A673 (cell line): ENCODE data around the gene ZNF205. TPM values are rescaled to one million over a fixed set of nuclear protein-coding genes. Genes with fewer than 3 reads are reported as not detected.

Experiments
- BruUV-seq: library from RNA; stranded (reverse); fragments of 400-500 nt; replicated peaks from 2 replicates; lab custom pipeline; 2021; lab: Mats Ljungman, UMichigan
- CTCF ChIA-PET: fragments of 300-600 bp; sonication (Branson Sonifier 250); formaldehyde crosslinking; loops from one replicate; lab custom pipeline; 2022; ENCODE audit warnings: antibody characterized with exemption; lab: Charles Lee
- POLR2A ChIA-PET: fragments of 300-600 bp; sonication (Branson Sonifier 250); formaldehyde crosslinking; loops from one replicate; lab custom pipeline; 2022; ENCODE audit warnings: antibody characterized with exemption; ENCODE audit not compliant: low non-redundant PET; lab: Charles Lee
- DNase-seq: peaks from one replicate; pipeline ENCODE4 v3.0.0-alpha.2; 2015; ENCODE audit warnings: low spot score
- H3K27ac ChIP-seq: fragments of 200-600 bp; sonication (generic); 2 replicates; pipeline ENCODE4 v1.5.1; 2016; ENCODE audit warnings: mixed run types, low read depth, mild to moderate bottlenecking, mixed read lengths, antibody characterized with exemption, low read length; ENCODE audit not compliant: poor library complexity, severe bottlenecking
- H3K27me3 ChIP-seq: fragments of 200-600 bp; sonication (generic); replicated peaks from 2 replicates; pipeline ENCODE4 v1.6.1; 2017; ENCODE audit warnings: mixed run types, low read depth, mild to moderate bottlenecking, mixed read lengths, antibody characterized with exemption, low read length; ENCODE audit not compliant: insufficient read depth, poor library complexity
- H3K36me3 ChIP-seq: fragments of 200-600 bp; sonication (generic); 2 replicates; pipeline ENCODE4 v1.6.1; 2016; ENCODE audit warnings: mixed run types, mild to moderate bottlenecking, mixed read lengths, antibody characterized with exemption, low read length; ENCODE audit not compliant: insufficient read depth, poor library complexity, severe bottlenecking
- H3K4me1 ChIP-seq: fragments of 200-600 bp; sonication (generic); 2 replicates; pipeline ENCODE4 v1.6.1; 2017; ENCODE audit warnings: mixed run types, mild to moderate bottlenecking, mixed read lengths, antibody characterized with exemption, low read length; ENCODE audit not compliant: insufficient read depth, poor library complexity, severe bottlenecking
- H3K4me3 ChIP-seq: fragments of 200-600 bp; sonication (generic); 2 replicates; pipeline ENCODE4 v1.5.1; 2016; ENCODE audit warnings: low read depth, mixed run types, mild to moderate bottlenecking, mixed read lengths, low read length; ENCODE audit not compliant: poor library complexity, severe bottlenecking
- H3K9me3 ChIP-seq: fragments of 200-600 bp; sonication (generic); 2 replicates; pipeline ENCODE4 v1.6.1; 2016; ENCODE audit warnings: mixed run types, low read depth, mild to moderate bottlenecking, mixed read lengths, antibody characterized with exemption, low read length; ENCODE audit not compliant: poor library complexity, severe bottlenecking
- EZH2 ChIP-seq: fragments of 200-600 bp; sonication (generic); IDR thresholded peaks from 2 replicates; pipeline ENCODE4 v1.6.1; 2017; ENCODE audit warnings: borderline replicate concordance, low read depth, mild to moderate bottlenecking, mixed read lengths, antibody characterized with exemption, low read length; ENCODE audit not compliant: poor library complexity, severe bottlenecking
- intact Hi-C: fragments of 100-400 bp; cut with micrococcal nuclease; formaldehyde crosslinking; loops from one replicate; pipeline ENCODE4 v1.10.0; 2022; ENCODE audit not compliant: unreplicated experiment
- total RNA-seq: library from RNA; stranded (reverse); gene quantifications from 2 replicates; pipeline ENCODE4 v1.2.3, GENCODE V29; 2021
- TF ChIP-seq, protein P1 (sequence below): fragments of 300-800, 200-600 bp; sonication (generic); conservative IDR thresholded peaks from 2 replicates; pipeline ENCODE4 v1.5.1; 2017; ENCODE audit warnings: low read depth, mild to moderate bottlenecking, antibody characterized with exemption, low read length, moderate library complexity, mixed read lengths

ZNF205 gene
- total RNA-seq, 1 experiment from 2014 or later, result 19.0 TPM

DNA sequence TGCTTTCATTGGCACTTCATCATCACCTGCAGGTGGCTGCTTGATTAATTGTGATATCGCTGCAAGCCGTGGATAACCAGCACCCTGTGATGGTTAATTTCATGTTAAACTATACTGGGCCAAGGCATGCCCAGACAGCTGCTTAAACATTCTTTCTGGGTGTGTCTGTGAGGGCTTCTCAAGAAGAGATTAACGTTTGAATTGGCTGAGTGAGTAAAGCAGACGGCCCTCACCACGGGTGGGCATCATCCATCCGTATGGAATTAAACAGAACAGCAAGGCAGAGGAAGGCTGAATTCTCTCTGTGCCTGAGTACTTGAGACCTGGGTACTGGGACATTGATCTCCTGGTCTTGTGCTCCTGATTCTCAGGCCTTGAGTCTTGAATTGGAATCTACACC lies 15.4 kb downstream of the ZNF205 start:
- Histone ChIP-seq H3K36me3 (peaks cover 3% of the 10 kb centered on the region), H3K4me1 (peaks cover 7% of the 10 kb centered on the region), H3K27me3 (no peaks in the 10 kb centered on the region), H3K4me3 (no peak overlapping the region), H3K9me3 (no peaks in the 10 kb centered on the region), H3K27ac (no peak overlapping the region)
- no TSS peak for BruUV-seq
- CTCF ChIA-PET, result no interaction called here
- TF ChIP-seq, protein P1, sequence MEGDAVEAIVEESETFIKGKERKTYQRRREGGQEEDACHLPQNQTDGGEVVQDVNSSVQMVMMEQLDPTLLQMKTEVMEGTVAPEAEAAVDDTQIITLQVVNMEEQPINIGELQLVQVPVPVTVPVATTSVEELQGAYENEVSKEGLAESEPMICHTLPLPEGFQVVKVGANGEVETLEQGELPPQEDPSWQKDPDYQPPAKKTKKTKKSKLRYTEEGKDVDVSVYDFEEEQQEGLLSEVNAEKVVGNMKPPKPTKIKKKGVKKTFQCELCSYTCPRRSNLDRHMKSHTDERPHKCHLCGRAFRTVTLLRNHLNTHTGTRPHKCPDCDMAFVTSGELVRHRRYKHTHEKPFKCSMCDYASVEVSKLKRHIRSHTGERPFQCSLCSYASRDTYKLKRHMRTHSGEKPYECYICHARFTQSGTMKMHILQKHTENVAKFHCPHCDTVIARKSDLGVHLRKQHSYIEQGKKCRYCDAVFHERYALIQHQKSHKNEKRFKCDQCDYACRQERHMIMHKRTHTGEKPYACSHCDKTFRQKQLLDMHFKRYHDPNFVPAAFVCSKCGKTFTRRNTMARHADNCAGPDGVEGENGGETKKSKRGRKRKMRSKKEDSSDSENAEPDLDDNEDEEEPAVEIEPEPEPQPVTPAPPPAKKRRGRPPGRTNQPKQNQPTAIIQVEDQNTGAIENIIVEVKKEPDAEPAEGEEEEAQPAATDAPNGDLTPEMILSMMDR, result no peak
- TF ChIP-seq EZH2, result no peak
- intact Hi-C loops, result loop anchor here (5.0 kb wide), 1 partner anchor 65 kb away; no protein-coding TSS in a partner anchor
- POLR2A ChIA-PET, result interaction anchor here (0.6 kb wide), 1 partner anchor 1118 kb away, joined by 5 read pairs; no protein-coding TSS in a partner anchor
- DNase-seq, result peak; percentile 29

DNA sequence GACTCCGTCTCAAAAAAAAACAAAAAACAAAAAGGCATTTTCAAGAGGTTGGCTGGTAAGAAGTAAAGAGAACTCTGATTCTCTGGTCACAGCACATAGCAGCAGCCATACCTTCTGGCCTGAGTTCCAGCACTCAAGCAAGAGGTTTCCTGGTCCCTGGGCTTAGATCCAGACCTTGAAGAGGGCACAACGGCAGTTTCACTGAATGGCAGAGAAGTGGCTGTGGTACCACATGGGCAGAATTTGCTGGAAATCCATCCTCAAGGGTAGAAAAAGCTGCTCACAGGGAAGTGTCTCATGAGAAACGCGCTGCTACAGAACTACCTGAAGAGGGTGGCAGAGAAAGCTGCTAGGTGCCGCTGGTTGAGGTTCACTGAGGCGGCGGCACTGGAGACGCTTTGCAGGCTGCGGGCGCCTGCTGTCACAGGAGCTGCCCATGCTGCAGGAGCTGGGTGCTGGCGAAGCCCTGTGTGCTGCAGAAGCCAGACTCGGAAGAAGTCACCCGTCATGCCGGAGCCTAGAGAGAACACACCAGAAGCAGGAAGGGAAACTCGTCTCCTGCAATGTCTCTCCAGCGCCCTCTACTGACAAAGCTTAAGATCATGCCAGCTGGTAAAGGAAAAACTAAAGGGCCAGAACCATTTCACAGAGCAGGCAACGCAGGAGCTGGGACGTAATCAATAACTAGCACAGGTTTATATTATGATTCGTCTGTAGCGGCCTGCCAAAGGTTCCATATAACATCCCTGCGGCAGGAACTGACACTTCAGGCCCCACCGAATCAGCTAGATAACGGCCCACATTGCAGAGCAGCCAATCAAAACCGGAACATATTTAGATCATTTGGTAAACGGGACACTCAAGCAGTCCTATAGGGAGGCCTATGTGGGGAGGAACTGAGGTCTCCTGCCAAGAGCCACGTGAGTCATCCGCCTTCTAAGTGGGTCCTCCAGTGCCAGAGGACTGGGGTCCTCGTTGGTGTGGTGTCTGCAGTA lies 17.0 kb downstream of the ZNF205 start:
- intact Hi-C loops, result loop anchor here (5.0 kb wide), 1 partner anchor 67 kb away; no protein-coding TSS in a partner anchor
- no peaks in the 10 kb centered on the region for H3K27me3 ChIP-seq
- H3K9me3 ChIP-seq, result no peaks in the 10 kb centered on the region
- peaks cover 7% of the 10 kb centered on the region for H3K4me1 ChIP-seq
- H3K36me3 ChIP-seq, result peaks cover 3% of the 10 kb centered on the region
- peak overlapping the region; percentile 51 for H3K27ac ChIP-seq
- no peak for TF ChIP-seq EZH2
- TF ChIP-seq, protein P1, result peak; percentile 94
- peak; percentile 90 for DNase-seq
- POLR2A ChIA-PET, result no interaction called here
- peak overlapping the region; percentile 38 for H3K4me3 ChIP-seq
- BruUV-seq, result no TSS peak
- CTCF ChIA-PET, result interaction anchor here (0.6 to 2.0 kb wide), 15 partner anchors 15 to 743 kb away, joined by 3 to 11 read pairs (median 4); partner anchors contain the start of genes MMP25 and TNFRSF12A

DNA sequence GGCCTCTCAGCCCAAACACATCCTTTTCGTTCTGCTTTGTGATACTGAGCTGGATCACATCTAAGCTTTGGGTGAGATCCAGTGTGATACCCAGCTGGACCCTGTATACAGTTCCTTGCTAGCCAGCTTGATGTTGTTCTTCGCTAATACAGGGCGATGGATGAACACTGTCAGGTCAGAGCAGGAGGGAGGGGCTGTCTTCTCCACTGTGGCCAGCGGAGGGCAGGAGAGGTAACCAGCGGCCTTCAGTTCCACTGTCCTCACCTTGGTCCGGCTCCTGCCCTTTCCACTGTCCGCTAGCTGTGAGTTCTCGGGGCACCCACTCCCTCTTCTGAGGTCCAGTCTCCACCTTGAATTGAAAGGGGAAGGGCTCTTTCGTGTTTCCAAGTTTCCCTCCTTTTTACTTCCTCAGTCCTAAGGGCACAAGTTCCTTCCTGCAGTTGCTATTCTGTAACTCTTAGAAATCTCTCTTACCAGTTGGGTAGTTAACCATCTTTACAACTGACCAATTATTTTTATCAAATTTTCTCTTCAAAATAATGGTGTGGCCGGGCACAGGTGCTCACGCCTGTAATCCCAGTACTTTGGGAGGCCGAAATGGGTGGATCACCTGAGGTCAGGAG lies 19.5 kb downstream of the ZNF205 start:
- BruUV-seq, result no TSS peak
- no peak for TF ChIP-seq EZH2
- TF ChIP-seq, protein P1, result peak; percentile 61
- CTCF ChIA-PET, result no interaction called here
- POLR2A ChIA-PET, result no interaction called here
- Histone ChIP-seq H3K4me1 (peaks cover 14% of the 10 kb centered on the region), H3K27ac (no peak overlapping the region), H3K9me3 (no peaks in the 10 kb centered on the region), H3K27me3 (no peaks in the 10 kb centered on the region), H3K36me3 (peaks cover 3% of the 10 kb centered on the region), H3K4me3 (no peak overlapping the region)
- intact Hi-C loops, result no loop called here
- DNase-seq, result peak; percentile 40
